Renal pelvis (tissue), 4 donors: ENCODE measurements around the gene SHOC2. TPM values are rescaled to one million over a fixed set of nuclear protein-coding genes. Genes with fewer than 3 reads are reported as not detected.

Experiments
- DNase-seq: peaks from one replicate; pipeline ENCODE4 v3.0.0-alpha.2; 2013
- polyA plus RNA-seq, 3 donors: library from polyadenylated mRNA; unstranded; fragments of 120-200 nt; gene quantifications; one replicate each; pipeline ENCODE4 v1.2.1, GENCODE V29; 2013; ENCODE audit not compliant: insufficient read length in 3 of 3

SHOC2 gene
- polyA plus RNA-seq, 3 donors = 31.6 to 35.7 (median 32.1) TPM

- DNase-seq = no peak
These were observed 60.2 kb downstream of the SHOC2 start for GRCh38 chr10:110979611-110980010.

- no peak for DNase-seq
These were observed 61.4 kb downstream of the SHOC2 start for GRCh38 chr10:110980807-110981206.

GRCh38 chr10:110983466-110983865 lies 64.1 kb downstream of the SHOC2 start:
- DNase-seq = no peak

GRCh38 chr10:110985497-110986275 lies 66.3 kb downstream of the SHOC2 start:
- no peak for DNase-seq

- DNase-seq = no peak
These were observed 69.6 kb downstream of the SHOC2 start for GRCh38 chr10:110989016-110989415.

GRCh38 chr10:110992006-110992800 lies 72.8 kb downstream of the SHOC2 start:
- DNase-seq = no peak

- DNase-seq = no peak
These were observed 73.8 kb downstream of the SHOC2 start for GRCh38 chr10:110993024-110993693.

- no peak for DNase-seq
These were observed 75.1 kb downstream of the SHOC2 start for GRCh38 chr10:110994406-110995086.

GRCh38 chr10:110995301-110995700 lies 75.9 kb downstream of the SHOC2 start:
- no peak for DNase-seq

- no peak for DNase-seq
These were observed 76.9 kb downstream of the SHOC2 start for GRCh38 chr10:110996256-110996655.

GRCh38 chr10:111004016-111004415 lies 84.6 kb downstream of the SHOC2 start:
- no peak for DNase-seq

GRCh38 chr10:111007486-111007885 lies 88.1 kb downstream of the SHOC2 start:
- DNase-seq = no peak

- DNase-seq = no peak
These were observed 95.8 kb downstream of the SHOC2 start for GRCh38 chr10:111015181-111015580.

GRCh38 chr10:111017098-111017497 lies 97.7 kb downstream of the SHOC2 start:
- DNase-seq = no peak

- DNase-seq = no peak
These were observed 98.6 kb downstream of the SHOC2 start for GRCh38 chr10:111018021-111018420.

GRCh38 chr10:111023060-111023459 lies 103.7 kb downstream of the SHOC2 start:
- no peak for DNase-seq

- DNase-seq = no peak
These were observed 110.8 kb downstream of the SHOC2 start for GRCh38 chr10:111030042-111030750.

- DNase-seq = no peak
These were observed 115.3 kb downstream of the SHOC2 start for GRCh38 chr10:111034598-111035310.

- DNase-seq = no peak
These were observed 116.1 kb downstream of the SHOC2 start for GRCh38 chr10:111035542-111035941.

GRCh38 chr10:111037858-111038257 lies 118.5 kb downstream of the SHOC2 start:
- no peak for DNase-seq

- DNase-seq = no peak
These were observed 120.1 kb downstream of the SHOC2 start for GRCh38 chr10:111039522-111039921.
